Endothelial cell of umbilical vein (primary cell): ENCODE results near the gene SHOC2. TPM values are rescaled to one million over a fixed set of nuclear protein-coding genes. Genes with fewer than 3 reads are reported as not detected.

Experiments
- BruUV-seq: library from RNA; stranded (reverse); fragments of 400-500 nt; replicated peaks from 2 replicates; lab custom pipeline; 2021; lab: Mats Ljungman, UMichigan
- CTCF ChIA-PET: fragments of 300-600, 350-600 bp; sonication (Branson Sonifier 250); formaldehyde crosslinking; loops from one replicate; lab custom pipeline; 2021; ENCODE audit warnings: antibody characterized with exemption, inconsistent platforms; lab: Charles Lee
- POLR2A ChIA-PET: fragments of 300-600, 350-600 bp; sonication (Branson Sonifier 250); formaldehyde crosslinking; loops from one replicate; lab custom pipeline; 2021; ENCODE audit warnings: antibody characterized with exemption, inconsistent platforms; lab: Charles Lee
- DNase-seq: peaks from one replicate; pipeline ENCODE4 v3.0.0-alpha.2; 2011; ENCODE audit warnings: low read depth, low spot score
- FAIRE-seq: peaks from 2 replicates; lab custom pipeline; 2011; peaks lifted over from hg19 to GRCh38; lab: Jason Lieb, UNC
- H2AFZ ChIP-seq: 2 replicates; pipeline ENCODE4 v1.6.0; 2012; ENCODE audit warnings: low read depth, low read length, control low read depth, inconsistent platforms
- H3K27ac ChIP-seq: 2 replicates; pipeline ENCODE4 v1.5.1; 2011; ENCODE audit warnings: low read depth, mild to moderate bottlenecking, control low read depth, low read length, moderate library complexity; ENCODE audit not compliant: insufficient read depth
- H3K27me3 ChIP-seq, 2 experiments: 2 replicates each; pipeline versions ENCODE4 v1.6.0 to v1.6.1; 2011; ENCODE audit warnings: low read length in 2 of 2, mixed read lengths in 1 of 2; ENCODE audit not compliant: control insufficient read depth in 2 of 2, insufficient read depth in 2 of 2
- H3K36me3 ChIP-seq, 2 experiments: 2 replicates in 1 of 2; 3 replicates in 1 of 2; pipeline ENCODE4 v1.5.1; 2011; ENCODE audit warnings: low read length in 2 of 2, mild to moderate bottlenecking in 1 of 2, moderate library complexity in 1 of 2; ENCODE audit not compliant: control insufficient read depth in 2 of 2, insufficient read depth in 2 of 2; ENCODE audit errors: extremely low read depth in 1 of 2
- H3K4me1 ChIP-seq: 3 replicates; pipeline ENCODE4 v1.5.1; 2011; ENCODE audit warnings: mild to moderate bottlenecking, low read length; ENCODE audit not compliant: control insufficient read depth, insufficient read depth; ENCODE audit errors: extremely low read depth
- H3K4me2 ChIP-seq: 2 replicates; pipeline ENCODE4 v1.6.1; 2011; ENCODE audit warnings: low read length, control low read depth, mixed read lengths; ENCODE audit not compliant: insufficient read depth
- H3K4me3 ChIP-seq, 3 experiments: fragments of 200-600 bp in 1 of 3; sonication (generic), shearing (Covaris generic) in 1 of 3; replicated peaks in 1 of 3; 2 replicates each; pipeline ENCODE4 v1.5.1; 2011 to 2016; ENCODE audit warnings: control low read depth in 3 of 3, low read length in 3 of 3, mild to moderate bottlenecking in 2 of 3, inconsistent platforms in 1 of 3, low read depth in 1 of 3, moderate library complexity in 1 of 3; ENCODE audit not compliant: insufficient read depth in 1 of 3
- H3K79me2 ChIP-seq: 2 replicates; pipeline ENCODE4 v1.6.0; 2012; ENCODE audit warnings: low read length, inconsistent platforms; ENCODE audit not compliant: control insufficient read depth, insufficient read depth
- H3K9ac ChIP-seq: replicated peaks from 2 replicates; pipeline ENCODE3; 2011; ENCODE audit warnings: low read length, control low read depth; ENCODE audit not compliant: insufficient read depth; ENCODE audit errors: extremely low read depth
- H3K9me1 ChIP-seq: replicated peaks from 3 replicates; pipeline ENCODE4 v1.6.0; 2011; ENCODE audit warnings: mild to moderate bottlenecking, low read length; ENCODE audit not compliant: control insufficient read depth, insufficient read depth; ENCODE audit errors: extremely low read depth
- H3K9me3 ChIP-seq: replicated peaks from 2 replicates; pipeline ENCODE4 v1.5.1; 2012; ENCODE audit warnings: low read length, inconsistent platforms; ENCODE audit not compliant: control insufficient read depth, insufficient read depth
- H4K20me1 ChIP-seq: replicated peaks from 2 replicates; pipeline ENCODE3; 2011; ENCODE audit warnings: mild to moderate bottlenecking, low read length; ENCODE audit not compliant: control insufficient read depth, insufficient read depth; ENCODE audit errors: extremely low read depth
- EZH2 ChIP-seq: IDR thresholded peaks from 2 replicates; pipeline ENCODE4 v1.6.1; 2012; ENCODE audit warnings: borderline replicate concordance, low read depth, mild to moderate bottlenecking, moderate library complexity, low read length, inconsistent platforms; ENCODE audit not compliant: severe bottlenecking
- FOS ChIP-seq: IDR thresholded peaks from 2 replicates; pipeline ENCODE4 v1.6.1; 2011; ENCODE audit warnings: mild to moderate bottlenecking, low read length, moderate library complexity, borderline replicate concordance; ENCODE audit not compliant: insufficient read depth
- GATA2 ChIP-seq: IDR thresholded peaks from 2 replicates; pipeline ENCODE4 v1.7.0; 2011; ENCODE audit warnings: low read depth, mild to moderate bottlenecking, moderate library complexity, mixed read lengths, low read length; ENCODE audit not compliant: insufficient read length, insufficient read depth
- JUN ChIP-seq: IDR thresholded peaks from 2 replicates; pipeline ENCODE4 v1.6.1; 2011; ENCODE audit warnings: borderline replicate concordance, low read depth; ENCODE audit not compliant: insufficient read length, insufficient read depth
- MYC ChIP-seq: IDR thresholded peaks from one replicate; pipeline ENCODE4 v1.6.1; 2011; ENCODE audit warnings: mild to moderate bottlenecking, low read depth, low read length
- POLR2A ChIP-seq: IDR thresholded peaks from 2 replicates; pipeline ENCODE4 v1.6.1; 2012; ENCODE audit warnings: low read depth, mild to moderate bottlenecking, control low read depth, low read length
- POLR2AphosphoS5 ChIP-seq: IDR thresholded peaks from 2 replicates; pipeline ENCODE4 v1.6.1; 2012; ENCODE audit warnings: low read depth, mild to moderate bottlenecking, control low read depth, low read length, moderate library complexity; ENCODE audit not compliant: insufficient read depth
- dilution Hi-C: fragments of 300-500 bp; cut with MboI; formaldehyde crosslinking; loops from one replicate; pipeline ENCODE4 v1.15.0; 2019; ENCODE audit warnings: low sequenced_read_pairs; ENCODE audit not compliant: extremely low pct_ligation_motif_present
- intact Hi-C: fragments of 100-400 bp; cut with micrococcal nuclease; formaldehyde crosslinking; loops from one replicate; pipeline ENCODE4 v1.10.0; 2022
- polyA plus RNA-seq, 4 experiments: library from polyadenylated mRNA; depleted of rRNA in 3 of 4; stranded (reverse) in 3 of 4; unstranded in 1 of 4; fragments of >200 nt; gene quantifications; 2 replicates each; pipeline versions ENCODE4 v1.2.1 to v1.2.3, GENCODE V29; 2011 to 2012; ENCODE audit warnings: missing spikeins in 1 of 4
- total RNA-seq: library from RNA; stranded (reverse); gene quantifications from 2 replicates; pipeline ENCODE4 v1.2.3, GENCODE V29; 2021
- TF ChIP-seq, protein P1 (sequence below): IDR thresholded peaks from 2 replicates; pipeline ENCODE4 v1.6.1; 2011; ENCODE audit not compliant: insufficient read depth, insufficient read length
- TF ChIP-seq, protein P2 (sequence below), 2 donors: IDR thresholded peaks; 1 replicate in 1 of 2; 2 replicates in 1 of 2; pipeline ENCODE4 v1.5.1; 2011; ENCODE audit warnings: low read length in 2 of 2, mild to moderate bottlenecking in 2 of 2, moderate library complexity in 2 of 2, control low read depth in 1 of 2, inconsistent platforms in 1 of 2, low read depth in 1 of 2; ENCODE audit not compliant: insufficient read depth in 1 of 2; ENCODE audit errors: extremely low read depth in 1 of 2

Gene SHOC2
- total and polyA plus RNA-seq, 2 donors (not counting 3 experiments of a cell fraction or from before 2014, with no cell fraction given), result 13.0 to 37.1 TPM

DNA sequence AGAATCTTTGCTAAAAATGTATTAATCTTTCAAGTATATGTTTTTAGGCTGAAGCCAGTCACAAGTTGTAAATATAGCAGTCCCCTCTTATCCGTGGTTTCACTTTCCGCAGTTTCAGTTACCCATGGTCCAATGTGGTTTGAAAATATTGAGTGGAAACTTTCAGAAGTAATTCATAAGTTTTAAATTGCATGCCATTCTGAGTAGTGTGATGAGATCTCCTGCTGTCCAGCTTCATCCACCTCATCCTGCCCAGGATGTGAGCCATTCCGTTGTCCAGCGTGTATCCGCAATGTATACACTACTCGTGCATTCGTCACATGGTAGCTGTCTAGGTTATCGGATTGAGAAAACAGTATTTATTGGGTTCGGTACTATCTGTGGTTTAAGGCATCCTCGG lies 35.5 kb upstream of the SHOC2 start:
- H3K79me2 ChIP-seq, result no peaks in the 10 kb centered on the region
- H3K36me3 ChIP-seq, result peaks cover 0 to 4% of the 10 kb centered on the region in 2 experiments
- dilution Hi-C loops, result no loop called here
- BruUV-seq, result no TSS peak
- no peaks in the 10 kb centered on the region for H3K9me3 ChIP-seq
- no peaks in the 10 kb centered on the region for H3K4me1 ChIP-seq
- no peak overlapping the region for H3K27ac ChIP-seq
- H3K9ac ChIP-seq, result no peak overlapping the region
- H4K20me1 ChIP-seq, result no peaks in the 10 kb centered on the region
- intact Hi-C loops, result no loop called here
- no peak for FAIRE-seq
- H3K27me3 ChIP-seq, result no peaks in the 10 kb centered on the region
- no peak overlapping the region for H3K4me3 ChIP-seq
- POLR2A ChIA-PET, result no interaction called here
- no peaks in the 10 kb centered on the region for H3K9me1 ChIP-seq
- DNase-seq, result no peak
- CTCF ChIA-PET, result interaction anchor here (1.2 kb wide), 1 partner anchor 38 kb away, joined by 3 read pairs; no protein-coding TSS in a partner anchor
- H3K4me2 ChIP-seq, result no peak overlapping the region
- TF ChIP-seq JUN (no peak), MYC (no peak), EZH2 (no peak), POLR2AphosphoS5 (no peak), FOS (no peak), POLR2A (no peak), GATA2 (no peak)
- TF ChIP-seq, protein P1, sequence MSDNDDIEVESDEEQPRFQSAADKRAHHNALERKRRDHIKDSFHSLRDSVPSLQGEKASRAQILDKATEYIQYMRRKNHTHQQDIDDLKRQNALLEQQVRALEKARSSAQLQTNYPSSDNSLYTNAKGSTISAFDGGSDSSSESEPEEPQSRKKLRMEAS, result no peak
- TF ChIP-seq, protein P2, sequence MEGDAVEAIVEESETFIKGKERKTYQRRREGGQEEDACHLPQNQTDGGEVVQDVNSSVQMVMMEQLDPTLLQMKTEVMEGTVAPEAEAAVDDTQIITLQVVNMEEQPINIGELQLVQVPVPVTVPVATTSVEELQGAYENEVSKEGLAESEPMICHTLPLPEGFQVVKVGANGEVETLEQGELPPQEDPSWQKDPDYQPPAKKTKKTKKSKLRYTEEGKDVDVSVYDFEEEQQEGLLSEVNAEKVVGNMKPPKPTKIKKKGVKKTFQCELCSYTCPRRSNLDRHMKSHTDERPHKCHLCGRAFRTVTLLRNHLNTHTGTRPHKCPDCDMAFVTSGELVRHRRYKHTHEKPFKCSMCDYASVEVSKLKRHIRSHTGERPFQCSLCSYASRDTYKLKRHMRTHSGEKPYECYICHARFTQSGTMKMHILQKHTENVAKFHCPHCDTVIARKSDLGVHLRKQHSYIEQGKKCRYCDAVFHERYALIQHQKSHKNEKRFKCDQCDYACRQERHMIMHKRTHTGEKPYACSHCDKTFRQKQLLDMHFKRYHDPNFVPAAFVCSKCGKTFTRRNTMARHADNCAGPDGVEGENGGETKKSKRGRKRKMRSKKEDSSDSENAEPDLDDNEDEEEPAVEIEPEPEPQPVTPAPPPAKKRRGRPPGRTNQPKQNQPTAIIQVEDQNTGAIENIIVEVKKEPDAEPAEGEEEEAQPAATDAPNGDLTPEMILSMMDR (IDR thresholded peaks at IDR 0.05; ENCODE audit: extremely low read depth in 1 of 2, insufficient read depth in 1 of 2, low read depth in 1 of 2, low read length in 2 of 2), result no peak
- H2AFZ ChIP-seq, result no peak overlapping the region
